Loucy (cell line): ENCODE data around the gene GPHA2.

ENCODE experiments used
- H2AFZ ChIP-seq: fragments of 200-600 bp; sonication (generic); 2 replicates; pipeline ENCODE4 v1.6.0; 2016; ENCODE audit warnings: antibody characterized with exemption, mild to moderate bottlenecking, low read length, moderate library complexity
- H3F3A ChIP-seq: fragments of 200-600 bp; 2 replicates; pipeline ENCODE4 v1.6.0; 2016; ENCODE audit warnings: antibody characterized with exemption, low read depth, mild to moderate bottlenecking
- H3K27me3 ChIP-seq: fragments of 200-600 bp; sonication (generic); 2 replicates; pipeline ENCODE4 v1.6.1; 2014; ENCODE audit warnings: low read length, mild to moderate bottlenecking; ENCODE audit not compliant: insufficient read depth, poor library complexity, severe bottlenecking
- H3K36me3 ChIP-seq: fragments of 200-600 bp; sonication (generic); 2 replicates; pipeline ENCODE4 v1.6.1; 2016; ENCODE audit warnings: low read length; ENCODE audit not compliant: insufficient read depth
- H3K4me1 ChIP-seq: fragments of 200-600 bp; sonication (generic); 2 replicates; pipeline ENCODE4 v1.5.1; 2014; ENCODE audit warnings: low read length, mild to moderate bottlenecking; ENCODE audit not compliant: insufficient read depth, poor library complexity, severe bottlenecking
- H3K4me2 ChIP-seq: fragments of 200-600 bp; sonication (generic); 2 replicates; pipeline ENCODE4 v1.6.0; 2014; ENCODE audit warnings: antibody characterized with exemption, low read length, low read depth, mild to moderate bottlenecking; ENCODE audit not compliant: poor library complexity, severe bottlenecking
- H3K4me3 ChIP-seq: fragments of 200-600 bp; sonication (generic); 2 replicates; pipeline ENCODE4 v1.5.1; 2014; ENCODE audit warnings: low read length, mild to moderate bottlenecking, mixed read lengths; ENCODE audit not compliant: poor library complexity, severe bottlenecking
- H3K79me2 ChIP-seq: fragments of 200-600 bp; sonication (generic); 2 replicates; pipeline ENCODE4 v1.6.1; 2014; ENCODE audit warnings: low read length; ENCODE audit not compliant: insufficient read depth
- H3K9ac ChIP-seq: fragments of 200-600 bp; sonication (generic); 2 replicates; pipeline ENCODE4 v1.6.0; 2014; ENCODE audit warnings: mild to moderate bottlenecking, low read depth, low read length, moderate library complexity; ENCODE audit not compliant: poor library complexity, severe bottlenecking
- H3K9me2 ChIP-seq: fragments of 200-600 bp; sonication (generic); replicated peaks from 2 replicates; pipeline ENCODE4 v1.6.1; 2016; ENCODE audit warnings: low read depth, low read length, mixed read lengths
- H3K9me3 ChIP-seq: fragments of 200-600 bp; sonication (generic); 2 replicates; pipeline ENCODE4 v1.6.1; 2014; ENCODE audit warnings: mild to moderate bottlenecking, antibody characterized with exemption, low read length, low read depth; ENCODE audit not compliant: insufficient read depth
- H4K20me1 ChIP-seq: fragments of 200-600 bp; sonication (generic); 2 replicates; pipeline ENCODE4 v1.6.0; 2014; ENCODE audit warnings: antibody characterized with exemption, low read length, mild to moderate bottlenecking; ENCODE audit not compliant: insufficient read depth, poor library complexity, severe bottlenecking
- EZH2phosphoT487 ChIP-seq: fragments of 200-600 bp; IDR thresholded peaks from 2 replicates; pipeline ENCODE4 v1.6.1; 2018; ENCODE audit warnings: antibody characterized with exemption, mild to moderate bottlenecking, moderate library complexity, borderline replicate concordance
- TF ChIP-seq, protein P1 (sequence below): fragments of 200-600 bp; sonication (generic); conservative IDR thresholded peaks from 2 replicates; pipeline ENCODE4 v1.5.1; 2014; ENCODE audit warnings: mild to moderate bottlenecking, antibody characterized with exemption, low read length

Gene GPHA2

DNA sequence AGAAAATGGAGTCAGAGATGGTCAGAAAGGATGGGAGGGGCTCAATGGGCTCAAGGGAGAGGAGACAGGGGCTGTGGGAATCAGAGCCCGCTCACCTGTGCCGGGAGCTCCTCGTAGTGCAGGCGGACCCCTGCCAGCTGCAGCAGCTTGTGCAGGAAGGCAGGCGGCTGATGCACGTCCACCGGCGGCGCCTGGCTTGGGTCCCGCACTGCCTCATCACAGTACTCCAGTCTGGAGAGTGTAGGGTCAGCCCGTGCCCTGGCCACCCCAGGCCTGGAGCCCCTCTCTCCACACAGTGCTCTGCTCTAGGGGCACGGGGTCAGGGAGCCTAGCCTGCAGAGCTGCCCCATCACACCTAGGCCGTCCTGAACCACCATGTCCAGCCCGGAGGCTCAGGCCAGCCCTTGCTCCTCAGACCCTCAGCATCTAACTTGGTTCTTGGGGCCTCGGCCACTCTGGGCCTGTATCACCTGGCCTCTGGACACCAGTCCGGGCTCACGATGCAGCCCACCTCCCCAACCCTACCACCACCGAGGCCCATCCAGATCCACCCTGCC lies 22.4 kb downstream of the GPHA2 start:
- Histone ChIP-seq H3K79me2 (peaks cover 19% of the 10 kb centered on the region), H3K27me3 (no peaks in the 10 kb centered on the region), H2AFZ (no peak overlapping the region), H3K36me3 (peaks cover 5% of the 10 kb centered on the region; the same call in 1 of the 2 replicates), H3K4me1 (peaks cover 18% of the 10 kb centered on the region), H3F3A (no peaks in the 10 kb centered on the region), H3K9me3 (no peaks in the 10 kb centered on the region), H3K4me3 (no peak overlapping the region), H3K9ac (no peak overlapping the region), H3K9me2 (no peaks in the 10 kb centered on the region), H4K20me1 (no peaks in the 10 kb centered on the region), H3K4me2 (no peak overlapping the region)
- no peak for TF ChIP-seq EZH2phosphoT487
- TF ChIP-seq, protein P1, sequence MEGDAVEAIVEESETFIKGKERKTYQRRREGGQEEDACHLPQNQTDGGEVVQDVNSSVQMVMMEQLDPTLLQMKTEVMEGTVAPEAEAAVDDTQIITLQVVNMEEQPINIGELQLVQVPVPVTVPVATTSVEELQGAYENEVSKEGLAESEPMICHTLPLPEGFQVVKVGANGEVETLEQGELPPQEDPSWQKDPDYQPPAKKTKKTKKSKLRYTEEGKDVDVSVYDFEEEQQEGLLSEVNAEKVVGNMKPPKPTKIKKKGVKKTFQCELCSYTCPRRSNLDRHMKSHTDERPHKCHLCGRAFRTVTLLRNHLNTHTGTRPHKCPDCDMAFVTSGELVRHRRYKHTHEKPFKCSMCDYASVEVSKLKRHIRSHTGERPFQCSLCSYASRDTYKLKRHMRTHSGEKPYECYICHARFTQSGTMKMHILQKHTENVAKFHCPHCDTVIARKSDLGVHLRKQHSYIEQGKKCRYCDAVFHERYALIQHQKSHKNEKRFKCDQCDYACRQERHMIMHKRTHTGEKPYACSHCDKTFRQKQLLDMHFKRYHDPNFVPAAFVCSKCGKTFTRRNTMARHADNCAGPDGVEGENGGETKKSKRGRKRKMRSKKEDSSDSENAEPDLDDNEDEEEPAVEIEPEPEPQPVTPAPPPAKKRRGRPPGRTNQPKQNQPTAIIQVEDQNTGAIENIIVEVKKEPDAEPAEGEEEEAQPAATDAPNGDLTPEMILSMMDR = no peak

DNA sequence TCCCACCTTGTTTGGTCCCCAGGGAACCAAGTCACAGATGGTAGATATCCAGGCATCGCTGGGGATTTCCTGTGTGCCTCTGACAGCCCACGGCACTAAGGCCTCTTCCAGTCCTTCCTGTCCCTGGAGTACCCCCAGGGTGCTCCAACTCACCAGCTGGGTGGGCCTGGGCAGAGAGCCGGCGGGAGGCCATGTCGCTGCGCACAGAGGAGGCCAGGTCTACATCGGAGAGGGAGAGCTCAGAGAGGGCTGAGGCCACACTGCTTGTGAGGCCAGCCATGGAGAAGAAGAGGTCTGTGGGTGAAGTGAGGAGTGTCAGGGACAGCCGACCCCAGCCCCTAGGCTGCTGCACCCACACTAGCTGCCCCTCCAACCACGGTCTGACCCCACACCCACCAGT lies 24.0 kb downstream of the GPHA2 start:
- Histone ChIP-seq H3K9ac (no peak overlapping the region), H3K79me2 (peaks cover 17% of the 10 kb centered on the region), H4K20me1 (no peaks in the 10 kb centered on the region), H3K9me3 (no peaks in the 10 kb centered on the region), H3K4me3 (no peak overlapping the region), H3K9me2 (no peaks in the 10 kb centered on the region), H2AFZ (no peak overlapping the region), H3K27me3 (no peaks in the 10 kb centered on the region), H3K36me3 (peaks cover 5% of the 10 kb centered on the region; the same call in 1 of the 2 replicates), H3F3A (no peaks in the 10 kb centered on the region), H3K4me2 (no peak overlapping the region), H3K4me1 (peaks cover 10% of the 10 kb centered on the region)
- TF ChIP-seq, protein P1 = no peak
- TF ChIP-seq EZH2phosphoT487 = no peak

DNA sequence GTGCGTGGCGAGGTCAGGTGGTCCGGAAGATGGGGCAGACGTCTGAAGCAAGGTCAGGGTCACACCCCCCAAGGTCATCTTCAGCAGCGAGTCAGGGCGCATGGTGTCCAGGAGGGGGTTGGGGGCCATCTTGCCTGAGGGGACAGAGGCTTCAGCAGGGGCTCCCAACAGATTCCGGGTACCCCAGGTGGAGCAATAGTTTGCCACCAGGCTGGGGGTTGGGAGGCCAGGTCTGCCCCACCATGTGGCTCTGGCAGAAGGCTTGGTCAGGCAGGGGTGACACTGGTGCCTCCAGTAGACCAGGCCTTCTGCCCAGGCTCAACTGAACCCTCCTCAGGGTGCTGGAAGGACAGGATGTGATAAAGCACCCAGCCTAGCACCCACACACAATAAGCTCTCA lies 24.6 kb downstream of the GPHA2 start:
- no peaks in the 10 kb centered on the region for H3K9me3 ChIP-seq
- no peaks in the 10 kb centered on the region for H3K9me2 ChIP-seq
- no peaks in the 10 kb centered on the region for H3F3A ChIP-seq
- no peaks in the 10 kb centered on the region for H4K20me1 ChIP-seq
- H3K4me3 ChIP-seq = no peak overlapping the region
- H3K9ac ChIP-seq = no peak overlapping the region
- peaks cover 11% of the 10 kb centered on the region for H3K79me2 ChIP-seq
- no peak for TF ChIP-seq EZH2phosphoT487
- TF ChIP-seq, protein P1 = no peak
- no peaks in the 10 kb centered on the region for H3K27me3 ChIP-seq
- H3K4me1 ChIP-seq = peaks cover 8% of the 10 kb centered on the region
- no peak overlapping the region for H2AFZ ChIP-seq
- peaks cover 5% of the 10 kb centered on the region; the same call in 1 of the 2 replicates for H3K36me3 ChIP-seq
- no peak overlapping the region for H3K4me2 ChIP-seq
